ENCODE measurements around the gene IRF3.

DNA sequence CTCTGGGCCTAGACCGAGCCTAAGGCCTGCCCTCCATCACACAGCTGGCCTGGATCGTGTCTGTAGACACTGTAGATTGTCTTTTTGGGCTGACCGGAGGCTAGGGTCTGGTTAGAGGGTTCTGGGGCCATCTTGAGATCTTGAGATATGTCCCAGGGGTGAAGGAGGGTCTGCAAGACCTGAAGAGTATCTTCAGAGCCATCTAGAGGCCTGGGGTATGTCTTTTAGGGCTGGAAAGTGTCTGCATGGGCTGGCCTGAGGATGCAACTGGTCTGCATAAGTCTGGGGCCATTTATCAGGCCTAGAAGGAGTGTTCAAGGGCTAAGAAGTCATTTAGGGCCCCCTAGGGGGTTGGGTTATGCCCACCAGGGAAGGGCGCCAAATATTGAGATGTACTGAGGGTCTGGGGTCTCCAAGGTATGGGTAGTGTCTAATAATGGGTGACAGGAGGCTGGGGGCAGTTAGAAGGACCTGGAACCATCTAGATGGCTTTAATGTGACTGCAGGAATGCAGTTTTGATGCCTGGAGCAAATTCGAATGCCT is 23.1 kb downstream of the IRF3 start:
- TF ChIP-seq, protein P1, sequence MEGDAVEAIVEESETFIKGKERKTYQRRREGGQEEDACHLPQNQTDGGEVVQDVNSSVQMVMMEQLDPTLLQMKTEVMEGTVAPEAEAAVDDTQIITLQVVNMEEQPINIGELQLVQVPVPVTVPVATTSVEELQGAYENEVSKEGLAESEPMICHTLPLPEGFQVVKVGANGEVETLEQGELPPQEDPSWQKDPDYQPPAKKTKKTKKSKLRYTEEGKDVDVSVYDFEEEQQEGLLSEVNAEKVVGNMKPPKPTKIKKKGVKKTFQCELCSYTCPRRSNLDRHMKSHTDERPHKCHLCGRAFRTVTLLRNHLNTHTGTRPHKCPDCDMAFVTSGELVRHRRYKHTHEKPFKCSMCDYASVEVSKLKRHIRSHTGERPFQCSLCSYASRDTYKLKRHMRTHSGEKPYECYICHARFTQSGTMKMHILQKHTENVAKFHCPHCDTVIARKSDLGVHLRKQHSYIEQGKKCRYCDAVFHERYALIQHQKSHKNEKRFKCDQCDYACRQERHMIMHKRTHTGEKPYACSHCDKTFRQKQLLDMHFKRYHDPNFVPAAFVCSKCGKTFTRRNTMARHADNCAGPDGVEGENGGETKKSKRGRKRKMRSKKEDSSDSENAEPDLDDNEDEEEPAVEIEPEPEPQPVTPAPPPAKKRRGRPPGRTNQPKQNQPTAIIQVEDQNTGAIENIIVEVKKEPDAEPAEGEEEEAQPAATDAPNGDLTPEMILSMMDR (IDR thresholded peaks at IDR 0.05), result no peak
- TF ChIP-seq EP300 (IDR thresholded peaks at IDR 0.05) (no peak), POLR2AphosphoS5 (IDR thresholded peaks at IDR 0.05) (no peak), POLR2A (IDR thresholded peaks at IDR 0.05; ENCODE audit: low read depth) (no peak)

Data from esophagus muscularis mucosa (tissue), 4 donors.